ENCODE data around the gene OR4M1. TPM values are rescaled to one million over a fixed set of nuclear protein-coding genes. Genes with fewer than 3 reads are reported as not detected.
"Not testable (repeated sequence)": the region's sequence is repeated elsewhere in the genome, so short reads cannot be mapped to it uniquely, and the experiment has no call there.

Gene OR4M1
- total RNA-seq, 4 donors from 2014 or later: not detected

DNA sequence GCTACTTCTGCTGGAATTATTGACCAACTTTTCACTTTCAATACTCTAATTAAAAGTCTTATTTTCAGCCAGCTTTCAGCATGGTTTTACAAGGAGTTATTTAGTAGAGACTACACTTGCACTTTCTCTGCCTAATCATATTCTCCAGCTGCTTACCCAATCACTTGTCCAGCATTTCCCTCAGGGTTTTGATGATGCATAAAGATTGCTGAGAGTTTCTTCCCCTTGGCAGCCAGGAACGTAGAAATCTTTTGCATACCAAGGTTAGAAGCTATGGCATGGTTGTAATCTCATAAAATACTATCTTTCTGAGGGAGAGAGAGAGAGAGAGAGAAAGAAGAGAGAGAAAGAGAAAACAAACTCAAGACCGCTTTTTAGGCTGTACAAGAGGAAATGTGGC, 19.1 kb upstream of the OR4M1 start:
- intact Hi-C loops (cut with DNase I): no loop called here
- Histone ChIP-seq H3K4me3 (no peak overlapping the region), H3K27me3 (no peaks in the 10 kb centered on the region), H3K9me3 (no peaks in the 10 kb centered on the region), H3K27ac (replicated peaks in 1 of 4) (no peak overlapping the region), H3K36me3 (no peaks in the 10 kb centered on the region), H3K4me1 (no peaks in the 10 kb centered on the region)
- TF ChIP-seq CTCF (IDR thresholded peaks at IDR 0.05): no peak
- TF ChIP-seq EP300 (IDR thresholded peaks at IDR 0.05): no peak
- TF ChIP-seq POLR2AphosphoS5 (IDR thresholded peaks at IDR 0.05): no peak
- no peak for TF ChIP-seq POLR2A (IDR thresholded peaks at IDR 0.05; ENCODE audit: low read depth)
- DNase-seq (ENCODE audit: extremely low spot score): no peak
- 26% methylated on average over 2 of the region's 2 CpGs for WGBS

- WGBS: 37% methylated on average over 3 of the region's 3 CpGs
- H3K36me3 ChIP-seq; intact Hi-C loops (cut with DNase I): not testable (repeated sequence)
Observed at GRCh38 chr14:19771491-19771890, 1.8 kb upstream of the OR4M1 start.

DNA sequence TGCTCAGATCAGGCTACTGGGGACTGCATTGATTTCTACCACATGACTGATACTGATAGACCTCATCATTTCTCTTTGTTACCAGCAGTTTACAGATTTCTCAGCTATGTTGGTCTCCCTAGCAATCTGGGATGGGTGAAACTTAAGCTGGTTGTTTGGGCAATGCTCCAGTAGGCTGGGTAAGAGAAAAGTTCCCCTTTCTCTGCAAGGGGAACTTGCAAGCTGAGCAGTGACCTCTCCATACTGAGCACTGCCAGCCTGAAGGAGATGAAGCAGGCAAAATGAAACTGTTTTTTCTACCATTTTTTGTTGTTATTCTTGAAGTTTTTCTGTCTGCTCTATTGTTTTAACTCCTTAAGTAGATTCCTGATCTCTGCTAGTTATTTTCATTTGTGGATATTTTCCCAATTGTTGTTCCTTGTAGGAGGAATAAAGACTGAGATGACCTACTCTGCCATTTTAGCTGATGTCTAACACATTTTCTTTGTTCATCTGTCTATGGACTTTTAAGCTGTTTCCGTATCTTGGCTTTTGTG, 1.3 kb upstream of the OR4M1 start:
- Histone ChIP-seq H3K9me3 (peaks cover 0 to 8% (median 3%) of the 10 kb centered on the region in 4 donors), H3K27ac (replicated peaks in 1 of 4) (no peak overlapping the region), H3K4me3 (no peak overlapping the region), H3K4me1 (no peaks in the 10 kb centered on the region), H3K36me3 (no peaks in the 10 kb centered on the region), H3K27me3 (no peaks in the 10 kb centered on the region)
- intact Hi-C loops (cut with DNase I): no loop called here
- 96% methylated on average over 1 of the region's 1 CpG for WGBS
- DNase-seq (ENCODE audit: extremely low spot score): no peak
- TF ChIP-seq POLR2AphosphoS5 (IDR thresholded peaks at IDR 0.05) (no peak), EP300 (IDR thresholded peaks at IDR 0.05) (no peak), CTCF (IDR thresholded peaks at IDR 0.05) (no peak), POLR2A (IDR thresholded peaks at IDR 0.05; ENCODE audit: low read depth) (no peak)

More at GRCh38 chr14:19771491-19771890, 1.8 kb upstream of the OR4M1 start:
- not testable (repeated sequence) for H3K27me3 ChIP-seq; H3K27ac ChIP-seq (replicated peaks in 1 of 4); H3K4me3 ChIP-seq; DNase-seq (ENCODE audit: extremely low spot score); H3K9me3 ChIP-seq; H3K4me1 ChIP-seq

DNA sequence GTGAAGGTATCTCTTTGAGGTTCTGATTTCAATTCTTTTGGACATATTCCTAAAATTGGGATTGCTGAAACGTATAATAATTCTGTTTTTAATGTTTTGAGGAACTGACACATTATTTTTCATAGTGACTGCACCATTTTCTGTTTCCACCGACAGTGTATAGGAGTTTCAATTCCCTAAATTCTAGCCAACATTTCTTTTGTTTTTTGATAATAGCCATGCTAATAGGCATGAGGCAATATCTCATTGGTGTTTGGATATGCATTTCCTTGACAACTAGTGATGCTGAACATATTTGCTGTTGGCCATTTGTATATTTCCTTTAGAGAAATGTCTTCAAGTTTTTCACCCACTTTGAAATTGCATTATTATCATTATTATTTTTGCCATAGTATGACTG, 850 bp upstream of the OR4M1 start:
- not testable (repeated sequence) for H3K27ac ChIP-seq (replicated peaks in 1 of 4); H3K4me1 ChIP-seq
- 47% methylated on average over 2 of the region's 2 CpGs for WGBS

GRCh38 chr14:19775587-19775986, 2.3 kb downstream of the OR4M1 start:
- DNase-seq (ENCODE audit: extremely low spot score): no peak
- no peak overlapping the region for H3K4me3 ChIP-seq
- H3K4me1 ChIP-seq: no peaks in the 10 kb centered on the region
- intact Hi-C loops (cut with DNase I): no loop called here
- no peaks in the 10 kb centered on the region for H3K36me3 ChIP-seq
- H3K9me3 ChIP-seq: peaks cover 0 to 8% (median 3%) of the 10 kb centered on the region in 4 donors
- 73% methylated on average over 1 of the region's 1 CpG for whole genome bisulfite sequencing
- H3K27me3 ChIP-seq: no peaks in the 10 kb centered on the region
- no peak overlapping the region for H3K27ac ChIP-seq (replicated peaks in 1 of 4)
- TF ChIP-seq CTCF (IDR thresholded peaks at IDR 0.05) (no peak), EP300 (IDR thresholded peaks at IDR 0.05) (no peak), POLR2A (IDR thresholded peaks at IDR 0.05; ENCODE audit: low read depth) (no peak), POLR2AphosphoS5 (IDR thresholded peaks at IDR 0.05) (no peak)

More for the DNA sequence above, 850 bp upstream of the OR4M1 start:
- intact Hi-C loops (cut with DNase I); H3K4me3 ChIP-seq; H3K36me3 ChIP-seq; DNase-seq (ENCODE audit: extremely low spot score); H3K27me3 ChIP-seq; H3K9me3 ChIP-seq: not testable (repeated sequence)

DNA sequence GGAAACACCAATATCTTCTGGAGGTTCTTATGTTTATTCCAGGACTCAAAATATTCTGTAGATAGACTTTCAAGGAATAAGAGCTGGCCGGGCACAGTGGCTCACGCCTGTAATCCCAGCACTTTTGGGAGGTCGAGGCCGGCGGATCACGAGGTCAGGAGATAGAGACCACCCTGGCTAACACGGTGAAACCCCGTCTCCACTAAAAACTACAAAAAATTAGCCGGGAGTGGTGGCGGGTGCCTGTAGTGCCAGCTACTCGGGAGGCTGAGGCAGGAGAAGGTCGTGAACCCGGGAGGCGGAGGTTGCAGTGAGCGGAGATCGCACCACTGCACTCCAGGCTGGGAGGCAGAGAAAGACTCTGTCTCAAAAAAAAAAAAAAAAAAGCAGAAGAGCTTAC, 12.5 kb downstream of the OR4M1 start:
- H3K4me1 ChIP-seq; H3K4me3 ChIP-seq; H3K36me3 ChIP-seq; H3K27me3 ChIP-seq; DNase-seq (ENCODE audit: extremely low spot score); intact Hi-C loops (cut with DNase I); H3K27ac ChIP-seq (replicated peaks in 1 of 4); H3K9me3 ChIP-seq: not testable (repeated sequence)
- WGBS: 82% methylated on average over 16 of the region's 16 CpGs

- H3K27me3 ChIP-seq; H3K9me3 ChIP-seq; H3K4me3 ChIP-seq; DNase-seq (ENCODE audit: extremely low spot score); H3K4me1 ChIP-seq; H3K27ac ChIP-seq (replicated peaks in 1 of 4); H3K36me3 ChIP-seq; intact Hi-C loops (cut with DNase I): not testable (repeated sequence)
- 70% methylated on average over 6 of the region's 6 CpGs for WGBS
Observed at GRCh38 chr14:19787318-19787717, 14.0 kb downstream of the OR4M1 start.

- 70% methylated on average over 7 of the region's 7 CpGs for WGBS
- DNase-seq (ENCODE audit: extremely low spot score); intact Hi-C loops (cut with DNase I): not testable (repeated sequence)
Observed at GRCh38 chr14:19788150-19788549, 14.8 kb downstream of the OR4M1 start.

DNA sequence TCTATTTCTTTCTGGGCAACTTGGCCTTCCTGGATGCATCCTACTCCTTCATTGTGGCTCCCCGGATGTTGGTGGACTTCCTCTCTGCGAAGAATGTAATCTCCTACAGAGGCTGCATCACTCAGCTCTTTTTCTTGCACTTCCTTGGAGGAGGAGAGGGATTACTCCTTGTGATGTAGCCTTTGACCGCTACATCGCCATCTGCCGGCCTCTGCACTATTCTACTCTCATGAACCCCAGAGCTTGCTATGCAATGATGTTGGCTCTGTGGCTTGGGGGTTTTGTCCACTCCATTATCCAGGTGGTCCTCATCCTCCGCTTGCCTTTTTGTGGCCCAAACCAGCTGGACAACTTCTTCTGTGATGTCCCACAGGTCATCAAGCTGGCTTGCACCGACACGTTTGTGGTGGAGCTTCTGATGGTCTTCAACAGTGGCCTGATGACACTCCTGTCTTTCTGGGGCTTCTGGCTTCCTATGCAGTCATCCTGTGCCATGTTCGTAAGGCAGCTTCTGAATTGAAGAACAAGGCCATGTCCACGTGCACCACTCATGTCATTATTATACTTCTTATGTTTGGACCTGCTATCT, 23.3 kb downstream of the OR4M1 start:
- DNase-seq (ENCODE audit: extremely low spot score); H3K36me3 ChIP-seq; intact Hi-C loops (cut with DNase I); H3K27ac ChIP-seq (replicated peaks in 1 of 4); H3K9me3 ChIP-seq; H3K4me3 ChIP-seq; H3K4me1 ChIP-seq: not testable (repeated sequence)
- 69% methylated on average over 10 of the region's 10 CpGs for WGBS
- peaks cover 0 to 16% (median 0%) of the 10 kb centered on the region in 4 donors for H3K27me3 ChIP-seq

More at GRCh38 chr14:19788150-19788549, 14.8 kb downstream of the OR4M1 start:
- H3K9me3 ChIP-seq; H3K36me3 ChIP-seq; H3K27me3 ChIP-seq; H3K4me1 ChIP-seq; H3K27ac ChIP-seq (replicated peaks in 1 of 4); H3K4me3 ChIP-seq: not testable (repeated sequence)
